Smooth muscle cell (in vitro differentiated cells): ENCODE results near the gene GPATCH8. TPM values are rescaled to one million over a fixed set of nuclear protein-coding genes. Genes with fewer than 3 reads are reported as not detected.

ENCODE experiments used
- DNase-seq: peaks from one replicate; lab custom pipeline; 2025; ENCODE audit not compliant: unreplicated experiment; lab: John Stamatoyannopoulos, UW
- H2AFZ ChIP-seq: fragments of 200-600 bp; sonication (generic); 2 replicates; pipeline ENCODE4 v1.6.0; 2016; ENCODE audit warnings: antibody characterized with exemption, low read depth, mild to moderate bottlenecking
- H3F3A ChIP-seq: fragments of 200-600 bp; sonication (generic); 2 replicates; pipeline ENCODE4 v1.6.0; 2017; ENCODE audit warnings: antibody characterized with exemption, low read depth
- H3K27ac ChIP-seq: fragments of 200-600 bp; sonication (generic); 2 replicates; pipeline ENCODE4 v1.5.1; 2016; ENCODE audit warnings: low read depth, mild to moderate bottlenecking
- H3K27me3 ChIP-seq: fragments of 200-600 bp; sonication (generic); 2 replicates; pipeline ENCODE4 v1.6.1; 2016; ENCODE audit warnings: low read depth, mild to moderate bottlenecking
- H3K36me3 ChIP-seq: fragments of 200-600 bp; sonication (generic); 2 replicates; pipeline ENCODE4 v1.5.1; 2016; ENCODE audit warnings: low read depth
- H3K4me1 ChIP-seq: fragments of 200-600 bp; sonication (generic); 2 replicates; pipeline ENCODE4 v1.5.1; 2016; ENCODE audit warnings: low read depth
- H3K4me2 ChIP-seq: fragments of 200-600 bp; sonication (generic); 2 replicates; pipeline ENCODE4 v1.6.0; 2016; ENCODE audit warnings: mild to moderate bottlenecking
- H3K4me3 ChIP-seq: fragments of 200-600 bp; sonication (generic); 2 replicates; pipeline ENCODE4 v1.5.1; 2016; ENCODE audit warnings: mild to moderate bottlenecking
- H3K79me2 ChIP-seq: fragments of 200-600 bp; sonication (generic); 2 replicates; pipeline ENCODE4 v1.6.0; 2016; ENCODE audit warnings: low read depth, mild to moderate bottlenecking
- H3K9ac ChIP-seq: fragments of 200-600 bp; sonication (generic); 2 replicates; pipeline ENCODE4 v1.6.0; 2016; ENCODE audit warnings: low read depth
- H3K9me3 ChIP-seq: fragments of 200-600 bp; sonication (generic); replicated peaks from 2 replicates; pipeline ENCODE4 v1.5.1; 2016; ENCODE audit warnings: low read depth
- H4K20me1 ChIP-seq: fragments of 200-600 bp; sonication (generic); 2 replicates; pipeline ENCODE4 v1.6.0; 2016; ENCODE audit warnings: low read depth
- WGBS: methylation state at CpG from one replicate; pipeline ENCODE4 v1.1.7; 2016; ENCODE audit warnings: low lambda C conversion rate; 5-methylcytosine and 5-hydroxymethylcytosine counted together
- polyA plus RNA-seq: library from polyadenylated mRNA; unstranded; fragments of >200 nt; fragmentation: Nextera tagmentation; extraction: Ambion mirVana; gene quantifications from 2 replicates; pipeline ENCODE4 v1.2.1, GENCODE V29; 2016
- total RNA-seq: library from RNA; depleted of rRNA; stranded (reverse); fragments of >200 nt; gene quantifications from 2 replicates; pipeline ENCODE4 v1.2.3, GENCODE V29; 2014
- TF ChIP-seq, protein P1 (sequence below): fragments of 200-600 bp; sonication (generic); IDR thresholded peaks from 2 replicates; pipeline ENCODE4 v1.5.1; 2017; ENCODE audit warnings: borderline replicate concordance, mild to moderate bottlenecking, antibody characterized with exemption; ENCODE audit not compliant: insufficient read depth, poor library complexity, severe bottlenecking

GPATCH8 gene
- total and polyA plus RNA-seq, 2 experiments from 2014 or later: 17.6 to 25.0 TPM

DNA sequence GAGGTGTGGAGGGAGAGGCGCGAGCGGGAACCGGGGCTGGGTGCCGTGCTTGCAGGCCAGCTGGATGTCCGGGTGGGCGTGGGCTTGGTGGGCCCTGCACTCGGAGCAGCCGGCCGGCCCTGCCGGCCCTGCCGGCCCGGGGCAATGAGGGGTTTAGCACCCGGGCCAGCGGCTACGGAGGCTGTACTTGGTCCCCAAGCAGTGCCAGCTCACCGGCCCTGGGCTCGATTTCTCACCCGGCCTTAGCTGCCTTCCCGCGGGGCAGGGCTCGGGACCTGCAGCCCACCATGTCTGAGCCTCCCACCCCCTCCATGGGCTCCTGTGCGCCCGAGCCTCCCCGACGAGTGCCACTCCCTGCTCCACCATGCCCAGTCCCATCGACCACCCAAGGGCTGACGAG is 24.7 kb upstream of the GPATCH8 start:
- Histone ChIP-seq H3F3A (peaks cover under 1% of the 10 kb centered on the region), H3K27me3 (no peaks in the 10 kb centered on the region), H3K9ac (no peak overlapping the region), H4K20me1 (no peaks in the 10 kb centered on the region), H3K4me1 (no peaks in the 10 kb centered on the region), H2AFZ (no peak overlapping the region), H3K4me2 (no peak overlapping the region), H3K36me3 (no peaks in the 10 kb centered on the region), H3K27ac (no peak overlapping the region), H3K9me3 (no peaks in the 10 kb centered on the region), H3K4me3 (no peak overlapping the region), H3K79me2 (no peaks in the 10 kb centered on the region)
- TF ChIP-seq, protein P1, sequence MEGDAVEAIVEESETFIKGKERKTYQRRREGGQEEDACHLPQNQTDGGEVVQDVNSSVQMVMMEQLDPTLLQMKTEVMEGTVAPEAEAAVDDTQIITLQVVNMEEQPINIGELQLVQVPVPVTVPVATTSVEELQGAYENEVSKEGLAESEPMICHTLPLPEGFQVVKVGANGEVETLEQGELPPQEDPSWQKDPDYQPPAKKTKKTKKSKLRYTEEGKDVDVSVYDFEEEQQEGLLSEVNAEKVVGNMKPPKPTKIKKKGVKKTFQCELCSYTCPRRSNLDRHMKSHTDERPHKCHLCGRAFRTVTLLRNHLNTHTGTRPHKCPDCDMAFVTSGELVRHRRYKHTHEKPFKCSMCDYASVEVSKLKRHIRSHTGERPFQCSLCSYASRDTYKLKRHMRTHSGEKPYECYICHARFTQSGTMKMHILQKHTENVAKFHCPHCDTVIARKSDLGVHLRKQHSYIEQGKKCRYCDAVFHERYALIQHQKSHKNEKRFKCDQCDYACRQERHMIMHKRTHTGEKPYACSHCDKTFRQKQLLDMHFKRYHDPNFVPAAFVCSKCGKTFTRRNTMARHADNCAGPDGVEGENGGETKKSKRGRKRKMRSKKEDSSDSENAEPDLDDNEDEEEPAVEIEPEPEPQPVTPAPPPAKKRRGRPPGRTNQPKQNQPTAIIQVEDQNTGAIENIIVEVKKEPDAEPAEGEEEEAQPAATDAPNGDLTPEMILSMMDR: no peak
- WGBS: 98% methylated on average over 20 of the region's 28 CpGs
- no peak for DNase-seq

DNA sequence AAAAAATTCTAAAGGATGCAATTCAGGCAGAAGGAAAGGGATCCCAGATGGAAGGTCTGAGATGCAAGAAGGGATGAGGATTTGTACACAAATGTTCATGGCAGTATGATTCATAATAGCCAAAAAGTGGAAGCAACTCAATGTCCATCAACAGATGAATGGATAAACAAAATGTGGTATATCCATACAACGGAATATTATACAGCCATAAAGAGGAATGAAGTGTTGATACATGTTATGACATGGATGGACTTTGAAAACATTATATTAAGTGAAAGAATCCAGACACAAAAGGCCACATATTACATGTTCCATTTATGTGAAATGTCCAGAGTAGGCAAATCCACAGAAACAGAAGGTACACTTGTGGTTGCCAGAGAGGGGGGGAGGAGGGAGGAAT is 23.9 kb upstream of the GPATCH8 start:
- H3F3A ChIP-seq: no peaks in the 10 kb centered on the region
- H2AFZ ChIP-seq: no peak overlapping the region
- 97% methylated on average over 1 of the region's 1 CpG for WGBS

DNA sequence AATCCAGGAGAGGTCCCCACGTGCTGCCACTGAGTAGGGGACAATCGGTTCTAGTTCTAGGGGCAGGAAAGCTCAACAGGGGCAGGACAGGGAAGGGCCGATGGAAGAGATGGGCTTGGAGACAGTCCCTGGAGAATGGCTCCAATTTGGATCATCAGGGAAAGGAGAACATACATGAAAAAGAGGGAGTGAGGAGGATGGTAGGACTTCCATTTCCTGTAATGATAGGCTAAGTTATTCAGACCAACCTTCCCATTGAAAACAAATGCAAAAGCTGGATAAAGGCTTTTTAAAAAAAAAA is 20.4 kb upstream of the GPATCH8 start:
- H3K79me2 ChIP-seq: no peaks in the 10 kb centered on the region
- H3K27me3 ChIP-seq: no peaks in the 10 kb centered on the region
- H3F3A ChIP-seq: no peaks in the 10 kb centered on the region
- H3K4me2 ChIP-seq: no peak overlapping the region
- no peaks in the 10 kb centered on the region for H3K36me3 ChIP-seq
- no peaks in the 10 kb centered on the region for H4K20me1 ChIP-seq
- WGBS: 69% methylated on average over 3 of the region's 3 CpGs
- TF ChIP-seq, protein P1: no peak
- H2AFZ ChIP-seq: peak overlapping the region; percentile 72
- no peaks in the 10 kb centered on the region for H3K4me1 ChIP-seq
- H3K9ac ChIP-seq: no peak overlapping the region
- H3K4me3 ChIP-seq: no peak overlapping the region
- no peak overlapping the region for H3K27ac ChIP-seq
- no peaks in the 10 kb centered on the region for H3K9me3 ChIP-seq
- DNase-seq: no peak

More for the DNA sequence above, 23.9 kb upstream of the GPATCH8 start:
- H3K36me3 ChIP-seq: no peaks in the 10 kb centered on the region
- no peaks in the 10 kb centered on the region for H3K4me1 ChIP-seq
- no peak overlapping the region for H3K9ac ChIP-seq
- no peaks in the 10 kb centered on the region for H3K79me2 ChIP-seq
- TF ChIP-seq, protein P1: no peak
- H3K4me3 ChIP-seq: no peak overlapping the region
- no peak overlapping the region for H3K27ac ChIP-seq
- no peaks in the 10 kb centered on the region for H3K27me3 ChIP-seq
- H4K20me1 ChIP-seq: no peaks in the 10 kb centered on the region
- DNase-seq: no peak
- no peaks in the 10 kb centered on the region for H3K9me3 ChIP-seq
- no peak overlapping the region for H3K4me2 ChIP-seq

DNA sequence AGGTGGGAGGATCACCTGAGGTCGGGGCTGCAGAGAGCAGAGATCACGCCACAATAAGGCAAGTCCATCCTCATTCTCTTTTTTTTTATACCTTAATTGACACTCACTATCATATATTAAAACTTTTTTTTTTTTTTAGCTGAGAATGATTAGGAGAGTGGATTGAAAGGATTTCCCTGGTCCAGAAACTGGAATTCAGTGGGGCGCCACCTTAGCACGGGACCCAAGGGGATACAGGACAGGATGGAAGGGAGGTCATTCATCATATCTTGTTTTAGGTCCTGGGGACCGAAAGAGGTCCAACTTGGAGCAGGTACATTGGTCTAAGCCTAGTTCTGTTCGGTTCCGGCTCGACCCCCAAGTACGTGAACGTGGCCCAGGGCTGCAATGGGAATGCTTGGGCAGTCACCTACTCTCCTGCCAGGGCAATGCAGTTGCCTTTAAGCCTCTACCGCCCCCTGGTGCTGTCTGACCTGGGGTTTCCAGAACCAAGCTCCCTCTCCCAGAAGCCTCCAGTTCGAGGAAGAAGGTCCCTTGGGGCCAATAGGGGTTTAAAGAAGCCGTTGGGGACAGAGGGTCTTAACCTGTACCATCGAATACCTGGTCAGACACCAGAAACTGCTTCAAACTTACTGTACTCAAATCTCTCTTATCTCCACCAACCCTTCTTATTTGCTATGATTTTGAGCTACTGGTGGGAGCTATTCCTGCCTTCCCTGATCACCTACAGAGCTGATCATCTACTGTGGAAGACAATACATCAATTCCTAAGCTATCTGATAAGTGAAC is 19.9 kb upstream of the GPATCH8 start:
- Histone ChIP-seq H4K20me1 (no peaks in the 10 kb centered on the region), H3F3A (no peaks in the 10 kb centered on the region), H3K9me3 (no peaks in the 10 kb centered on the region), H3K27me3 (no peaks in the 10 kb centered on the region), H3K79me2 (no peaks in the 10 kb centered on the region), H3K27ac (no peak overlapping the region), H3K9ac (no peak overlapping the region), H3K4me3 (no peak overlapping the region), H3K4me2 (no peak overlapping the region), H2AFZ (peak overlapping the region; percentile 72), H3K36me3 (no peaks in the 10 kb centered on the region), H3K4me1 (no peaks in the 10 kb centered on the region)
- TF ChIP-seq, protein P1: peak; percentile 37
- DNase-seq: no peak
- WGBS: 75% methylated on average over 14 of the region's 14 CpGs
